HG02970 (cell line): ENCODE measurements around the gene MAEA.

Experiments used
- ATAC-seq: cut with Tn5 transposase; IDR thresholded peaks from one replicate; pipeline ENCODE4 v1.9.1; 2021; ENCODE audit warnings: mild to moderate bottlenecking, moderate library complexity, moderate number of reproducible peaks; ENCODE audit not compliant: unreplicated experiment, low FRiP score

The MAEA gene

GRCh38 chr4:1249731-1250526 lies 39.8 kb upstream of the MAEA start:
- ATAC-seq: no peak

DNA sequence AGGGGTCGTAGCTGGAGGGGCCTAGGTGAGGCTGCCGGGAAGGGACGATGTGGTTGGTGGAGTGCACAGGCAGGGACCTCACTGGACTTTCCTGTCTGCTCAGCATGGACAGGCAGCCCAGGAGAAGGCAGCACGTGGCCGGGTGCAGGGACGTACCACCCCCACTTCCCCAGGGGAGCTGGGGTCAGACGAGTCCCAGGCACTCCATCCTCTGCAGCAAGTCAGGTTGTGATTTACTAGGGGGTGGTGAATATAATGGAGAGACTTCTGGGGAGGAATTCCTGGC lies 39.2 kb upstream of the MAEA start:
- no peak for ATAC-seq

DNA sequence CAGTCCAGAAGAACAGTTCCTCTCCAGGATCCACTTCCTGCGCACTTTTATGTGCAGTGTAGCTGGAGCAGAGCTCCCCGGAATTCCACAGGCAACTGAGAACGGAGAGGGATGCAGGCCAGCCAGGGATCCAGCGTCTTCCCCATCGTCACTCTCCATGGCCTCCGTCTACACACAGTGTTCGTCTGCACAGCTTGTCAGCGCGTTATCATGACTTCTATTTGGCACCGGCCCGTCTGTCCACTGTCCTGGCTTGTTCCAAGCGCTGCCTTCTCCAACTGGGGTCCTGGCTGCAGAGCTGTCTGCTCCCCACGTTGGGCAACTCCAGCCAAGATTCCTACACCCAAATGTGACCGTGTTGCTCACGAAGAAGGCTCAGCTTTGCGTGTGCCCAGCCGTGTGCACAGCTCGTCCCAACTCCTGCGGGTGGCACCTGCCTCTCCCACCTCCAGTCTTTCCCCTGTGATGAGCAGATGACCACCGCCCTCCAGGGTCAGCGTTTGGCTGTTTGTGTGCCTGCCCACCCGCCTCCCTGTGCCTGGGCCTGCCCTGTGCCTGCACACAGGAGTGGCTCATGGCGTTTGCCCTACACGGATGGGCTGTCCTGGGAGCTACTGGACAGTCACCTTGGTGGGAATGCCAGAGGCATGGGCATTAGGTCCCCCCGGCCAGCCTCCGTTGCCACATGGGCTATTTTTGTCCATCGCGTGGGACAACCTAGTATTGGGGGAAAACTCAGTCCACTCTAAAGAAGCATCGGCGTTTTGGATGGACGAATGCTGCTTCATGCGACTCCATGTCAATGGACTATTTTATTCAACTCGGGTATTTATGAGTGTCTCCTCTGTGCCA lies 38.5 kb upstream of the MAEA start:
- no peak for ATAC-seq

GRCh38 chr4:1251773-1252066 lies 38.0 kb upstream of the MAEA start:
- no peak for ATAC-seq

GRCh38 chr4:1252928-1253492 lies 36.7 kb upstream of the MAEA start:
- no peak for ATAC-seq

DNA sequence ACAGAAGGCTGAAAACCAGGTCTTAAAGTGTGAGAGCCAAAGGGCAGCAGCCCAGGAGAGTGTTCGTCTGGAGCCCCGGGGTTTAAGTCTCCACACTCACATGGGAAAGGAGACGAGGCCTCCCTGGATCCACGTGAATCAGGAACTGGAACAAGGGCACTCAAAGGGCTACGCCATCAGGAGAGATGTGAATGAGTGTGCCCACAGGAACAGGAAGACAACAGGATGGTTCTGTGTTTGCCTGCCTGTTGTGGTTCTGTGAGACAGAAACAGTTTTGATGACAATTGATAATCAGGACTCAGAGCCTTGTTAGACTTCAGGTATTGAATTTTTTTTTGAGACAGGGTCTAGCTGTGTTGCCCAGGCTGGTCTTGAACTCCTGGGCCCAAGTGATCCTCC lies 35.9 kb upstream of the MAEA start:
- no peak for ATAC-seq

DNA sequence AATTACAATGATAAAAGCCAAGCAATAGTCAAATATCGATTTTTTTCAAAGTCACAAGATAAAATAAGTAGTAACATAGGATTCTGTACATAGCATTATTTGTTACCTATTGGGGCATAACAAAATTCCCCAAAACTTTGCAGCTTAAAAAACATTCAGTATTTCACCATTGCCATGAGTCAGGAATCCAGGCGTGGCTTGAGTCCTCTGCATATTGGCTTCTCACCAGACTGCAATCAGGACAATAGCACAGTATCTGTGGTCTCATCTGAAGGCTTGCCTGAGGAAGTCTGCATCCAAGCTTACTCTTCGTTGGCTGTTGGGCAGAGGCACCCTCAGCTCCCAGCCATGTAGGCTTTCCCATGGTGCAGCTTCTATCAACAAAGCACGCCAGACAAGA lies 34.5 kb upstream of the MAEA start:
- ATAC-seq: no peak

DNA sequence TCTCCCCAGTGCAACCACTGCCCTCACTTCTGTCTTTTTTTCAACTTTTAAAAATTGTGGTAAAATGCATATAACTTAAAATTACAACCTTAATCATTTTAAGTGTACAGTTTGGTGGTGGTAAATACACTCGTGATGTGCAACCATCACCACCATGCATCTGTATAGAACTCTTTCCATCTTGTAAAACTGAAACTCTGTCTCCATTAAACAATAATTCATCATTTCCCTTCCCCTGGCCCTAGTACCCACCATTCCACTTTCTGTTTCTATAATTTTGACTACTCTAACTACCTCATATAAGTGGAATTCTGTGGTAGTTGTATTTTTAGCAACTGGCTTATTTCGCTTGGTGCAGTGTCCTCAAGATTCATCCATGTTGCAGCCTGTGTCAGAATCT lies 34.0 kb upstream of the MAEA start:
- ATAC-seq: no peak

DNA sequence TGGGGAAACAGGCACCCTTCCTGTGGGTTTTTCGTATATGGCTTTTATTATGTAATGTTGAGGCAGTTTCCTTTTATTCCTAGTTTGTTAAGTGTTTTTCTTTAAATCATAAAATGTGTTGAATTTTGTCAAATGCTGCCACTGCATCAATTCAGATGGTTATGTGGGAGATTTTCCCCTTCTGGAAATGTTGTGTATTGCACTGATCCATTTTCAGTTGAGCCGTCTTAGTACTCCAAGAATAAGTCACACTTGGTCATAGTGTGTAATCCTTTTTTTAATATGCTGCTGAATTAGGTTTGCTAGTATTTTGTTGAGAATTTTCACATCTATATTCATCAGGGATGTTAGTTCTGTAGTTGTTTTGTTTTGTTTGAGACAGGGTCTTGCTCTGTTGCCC lies 31.2 kb upstream of the MAEA start:
- no peak for ATAC-seq

- no peak for ATAC-seq
Observed at GRCh38 chr4:1259966-1260365, 29.7 kb upstream of the MAEA start.

- no peak for ATAC-seq
Observed at GRCh38 chr4:1260418-1261106, 29.1 kb upstream of the MAEA start.

DNA sequence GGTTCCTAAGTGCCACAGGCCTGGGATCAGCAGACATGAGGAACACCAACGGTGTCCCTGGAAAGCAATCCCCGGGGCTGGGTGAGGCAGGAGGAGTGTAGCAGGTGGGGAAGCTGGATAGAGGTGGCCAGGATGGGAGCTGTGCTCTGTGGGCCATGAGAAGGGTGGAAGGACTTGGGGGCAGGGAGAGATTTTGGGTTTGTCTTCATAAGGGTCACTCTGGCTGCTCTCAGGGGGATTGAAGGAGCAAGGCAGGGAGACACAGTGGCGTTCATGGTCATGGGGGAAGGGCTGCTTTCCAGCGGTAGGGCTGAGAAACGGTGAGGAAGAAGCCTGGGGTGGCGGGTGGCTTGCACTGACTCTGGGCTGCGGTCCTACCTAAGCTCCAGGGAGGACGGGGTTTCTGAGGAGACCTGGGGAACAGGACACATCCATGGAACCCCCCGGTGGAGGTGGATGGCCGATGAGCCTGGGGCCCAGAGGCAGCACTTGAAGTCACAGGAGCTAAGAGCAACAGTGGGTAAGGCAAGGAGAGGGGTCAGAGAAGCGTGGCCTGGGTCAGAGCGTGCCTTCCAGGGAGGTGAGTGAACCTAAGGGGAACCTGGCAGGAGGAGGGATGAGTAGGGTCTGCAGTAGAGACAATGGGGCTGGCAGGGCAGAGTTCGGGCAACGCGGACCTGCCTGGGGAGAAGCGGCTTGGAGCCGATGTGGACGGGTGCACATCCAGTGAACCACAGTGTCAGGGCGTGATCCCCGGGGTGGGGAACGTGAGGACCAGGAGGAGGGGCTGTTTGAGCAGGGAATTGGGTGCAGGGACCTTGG lies 28.4 kb upstream of the MAEA start:
- ATAC-seq: no peak

DNA sequence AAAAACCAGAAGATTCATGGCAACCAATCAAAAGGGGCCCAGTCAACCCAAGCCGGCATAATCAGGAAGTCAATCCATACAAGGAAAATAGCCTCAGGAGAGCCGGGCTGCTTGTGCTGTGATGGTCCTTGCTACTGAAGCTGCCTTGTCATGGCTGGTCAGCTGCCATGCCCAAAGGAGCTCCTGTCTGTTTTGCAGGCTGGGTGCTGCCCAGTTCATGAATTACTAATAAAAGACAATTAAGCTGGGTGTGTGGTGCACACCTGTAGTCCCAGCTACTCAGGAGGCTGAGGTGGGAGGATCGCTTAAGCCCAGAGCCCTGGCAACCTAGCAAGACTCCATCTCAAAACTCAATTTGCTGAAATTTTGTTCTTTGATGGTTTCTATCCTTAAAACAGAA lies 24.7 kb upstream of the MAEA start:
- ATAC-seq: no peak

- no peak for ATAC-seq
Observed at GRCh38 chr4:1265351-1265750, 24.3 kb upstream of the MAEA start.

DNA sequence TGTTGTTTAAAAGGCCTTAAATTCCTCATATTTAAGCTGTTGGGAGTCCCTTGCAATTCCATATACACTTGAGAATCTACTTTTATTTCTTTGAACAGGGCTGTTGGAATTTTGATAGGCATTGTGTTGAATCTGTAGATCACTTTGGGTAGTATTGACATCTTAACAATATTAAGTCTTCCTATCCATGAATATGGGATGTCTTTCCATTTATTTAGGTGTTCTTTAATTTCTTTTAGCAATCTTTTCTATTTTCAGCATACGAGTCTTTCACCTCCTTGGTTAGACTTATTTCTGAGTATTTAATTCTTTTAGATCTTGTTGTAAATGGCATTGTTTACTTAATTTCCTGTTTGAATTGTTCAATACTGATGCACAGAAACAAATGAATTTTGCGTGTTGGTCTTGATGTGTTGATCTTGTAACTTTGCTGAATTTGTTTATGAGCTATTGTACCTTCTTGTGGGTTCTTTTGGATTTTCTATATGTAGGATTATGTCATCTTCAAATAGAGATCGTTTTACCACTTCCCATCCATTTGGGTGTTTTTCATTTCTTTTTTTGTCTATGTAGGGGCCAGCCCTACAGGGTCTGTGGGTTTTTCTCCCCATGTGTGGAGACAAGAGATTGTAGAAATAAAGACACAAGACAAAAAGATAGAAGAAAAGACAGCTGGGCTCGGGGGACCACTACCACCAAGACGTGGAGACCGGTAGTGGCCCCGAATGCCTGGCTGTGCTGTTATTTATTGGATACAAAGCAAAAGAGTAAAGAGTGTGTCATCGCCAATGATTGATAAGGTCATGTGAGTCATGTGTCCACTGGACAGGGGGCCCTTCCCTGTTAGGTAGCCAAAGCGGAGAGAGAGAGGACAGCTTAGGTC lies 22.6 kb upstream of the MAEA start:
- no peak for ATAC-seq

DNA sequence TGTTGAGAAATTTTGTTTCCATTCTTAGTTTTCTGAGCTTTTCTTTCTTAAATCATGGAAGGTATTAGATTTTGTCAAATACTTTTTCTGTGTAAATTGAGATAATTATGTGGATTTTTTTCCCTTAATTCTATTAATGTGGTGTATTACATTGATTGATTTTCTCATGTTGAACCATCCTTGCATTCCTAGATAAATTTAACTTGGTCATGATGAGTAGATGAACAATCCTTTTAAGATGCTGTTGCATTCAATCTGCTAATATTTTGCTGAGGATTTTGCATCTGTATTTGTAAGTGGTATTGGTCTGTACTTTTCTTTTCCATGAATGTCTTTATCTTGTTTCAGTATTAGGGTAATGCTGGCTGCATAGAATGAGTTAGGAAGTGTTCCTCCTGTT lies 20.5 kb upstream of the MAEA start:
- no peak for ATAC-seq

GRCh38 chr4:1271686-1272085 lies 18.0 kb upstream of the MAEA start:
- no peak for ATAC-seq

- ATAC-seq: no peak
Observed at GRCh38 chr4:1274871-1275270, 14.8 kb upstream of the MAEA start.

DNA sequence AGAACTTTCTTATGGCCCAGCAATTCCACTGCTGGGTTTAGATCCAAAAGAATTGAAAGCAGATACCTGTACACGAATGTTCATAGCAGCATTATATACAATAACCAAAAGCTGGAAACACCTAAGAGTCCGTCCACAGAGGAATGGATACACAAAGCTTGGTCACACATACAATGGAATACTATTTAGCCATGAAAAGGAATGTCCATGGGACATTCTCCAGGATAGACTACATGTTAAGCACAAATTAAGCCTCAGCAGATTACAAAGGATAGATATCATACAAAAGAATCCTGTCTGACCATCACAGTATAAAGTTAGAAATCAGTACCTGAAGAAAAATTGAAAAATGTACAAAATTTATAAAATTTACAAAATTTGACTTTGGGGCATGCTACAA lies 12.7 kb upstream of the MAEA start:
- ATAC-seq: no peak
